Central memory CD8-positive, alpha-beta T cell (primary cell): Measurements from ENCODE around the gene ATRIP.

ENCODE experiments used
- ATAC-seq: fragments of 150-1000 bp; cut with Tn5 transposase; replicated peaks from 2 replicates; pipeline ENCODE4 v1.10.0; 2022; ENCODE audit warnings: mild to moderate bottlenecking, moderate FRiP score, moderate number of reproducible peaks; ENCODE audit not compliant: poor library complexity, severe bottlenecking; ENCODE audit errors: extremely low read depth
- DNase-seq, 2 donors: peaks; one replicate each; pipeline ENCODE4 v3.0.0; 2021; ENCODE audit warnings: low spot score in 2 of 2
- H3K27ac Mint-ChIP-seq: one replicate; pipeline ENCODE4 v1.8.0; 2022; ENCODE audit warnings: low read depth, mild to moderate bottlenecking, moderate library complexity, mixed read lengths
- H3K27me3 Mint-ChIP-seq: one replicate; pipeline ENCODE4 v1.8.0; 2022; ENCODE audit warnings: mixed read lengths
- H3K36me3 Mint-ChIP-seq: one replicate; pipeline ENCODE4 v1.8.0; 2022; ENCODE audit warnings: mild to moderate bottlenecking, moderate library complexity, mixed read lengths; ENCODE audit not compliant: insufficient read depth
- H3K4me1 Mint-ChIP-seq: one replicate; pipeline ENCODE4 v1.8.0; 2022; ENCODE audit warnings: mixed read lengths
- H3K4me3 Mint-ChIP-seq: one replicate; pipeline ENCODE4 v1.8.0; 2022; ENCODE audit warnings: mild to moderate bottlenecking, moderate library complexity, mixed read lengths
- H3K9me3 Mint-ChIP-seq: one replicate; pipeline ENCODE4 v1.8.0; 2022; ENCODE audit warnings: mixed read lengths

The ATRIP gene

GRCh38 chr3:48502121-48502520 lies 55.6 kb downstream of the ATRIP start:
- H3K9me3 Mint-ChIP-seq = no peaks in the 10 kb centered on the region

GRCh38 chr3:48502728-48503168 lies 56.2 kb downstream of the ATRIP start:
- H3K4me3 Mint-ChIP-seq = peak overlapping the region; percentile 80
- no peaks in the 10 kb centered on the region for H3K9me3 Mint-ChIP-seq
- no peak for DNase-seq
- H3K27me3 Mint-ChIP-seq = no peaks in the 10 kb centered on the region
- peaks cover 54% of the 10 kb centered on the region for H3K4me1 Mint-ChIP-seq
- ATAC-seq = no peak
- H3K36me3 Mint-ChIP-seq = peaks cover 9% of the 10 kb centered on the region
- peak overlapping the region; percentile 88 for H3K27ac Mint-ChIP-seq

More at GRCh38 chr3:48502121-48502520, 55.6 kb downstream of the ATRIP start:
- H3K36me3 Mint-ChIP-seq = peaks cover 11% of the 10 kb centered on the region
- ATAC-seq = no peak
- peaks cover 48% of the 10 kb centered on the region for H3K4me1 Mint-ChIP-seq
- H3K4me3 Mint-ChIP-seq = peak overlapping the region; percentile 80
- peak overlapping the region; percentile 88 for H3K27ac Mint-ChIP-seq
- no peak for DNase-seq
- H3K27me3 Mint-ChIP-seq = no peaks in the 10 kb centered on the region

- Mint-ChIP-seq H3K4me3 (peak overlapping the region; percentile 80), H3K36me3 (peaks cover 5% of the 10 kb centered on the region), H3K27ac (peak overlapping the region; percentile 88), H3K27me3 (no peaks in the 10 kb centered on the region), H3K4me1 (peaks cover 57% of the 10 kb centered on the region), H3K9me3 (no peaks in the 10 kb centered on the region)
- DNase-seq (no peak), ATAC-seq (peak; percentile 2)
Observed at GRCh38 chr3:48503401-48504050, 57.0 kb downstream of the ATRIP start.

- Mint-ChIP-seq H3K9me3 (no peaks in the 10 kb centered on the region), H3K4me1 (peaks cover 57% of the 10 kb centered on the region), H3K27ac (peak within 1 kb of the TSS; percentile 88), H3K4me3 (peak within 1 kb of the TSS; percentile 80), H3K36me3 (peaks cover 2% of the 10 kb centered on the region), H3K27me3 (no peaks in the 10 kb centered on the region)
- DNase-seq = no peak
- peak; percentile 66 for ATAC-seq
Observed at GRCh38 chr3:48504051-48504946, 57.8 kb downstream of the ATRIP start, which contains the start of gene SHISA5. TSS of gene SHISA5 (minus strand) at chr3:48504174. CDS start at chr3:48504094, 80 bp downstream.

DNA sequence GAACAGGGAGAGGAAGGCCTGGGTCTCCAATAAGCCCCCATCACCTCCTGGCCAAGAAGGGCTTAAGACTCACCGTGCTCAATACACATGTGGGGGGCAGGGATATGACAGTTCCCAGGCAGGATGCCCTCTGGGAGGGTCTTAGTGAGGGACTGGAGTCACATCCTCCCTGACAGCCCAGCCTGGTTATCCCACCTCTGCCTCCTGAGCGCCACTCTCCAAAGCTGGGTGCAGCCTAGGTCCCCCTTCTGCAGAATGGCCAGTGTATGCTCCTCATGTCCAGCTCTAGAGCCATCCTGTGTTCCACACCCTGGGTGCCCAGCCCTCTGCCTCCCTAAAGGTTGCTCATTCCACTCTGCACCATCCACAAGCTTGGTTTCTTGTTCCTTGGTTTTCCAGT lies 58.6 kb downstream of the ATRIP start:
- peaks cover 53% of the 10 kb centered on the region for H3K4me1 Mint-ChIP-seq
- peak overlapping the region; percentile 44 for H3K27ac Mint-ChIP-seq
- DNase-seq (no peak), ATAC-seq (no peak)
- H3K27me3 Mint-ChIP-seq = no peaks in the 10 kb centered on the region
- peak overlapping the region; percentile 80 for H3K4me3 Mint-ChIP-seq
- H3K9me3 Mint-ChIP-seq = no peaks in the 10 kb centered on the region
- peaks cover 2% of the 10 kb centered on the region for H3K36me3 Mint-ChIP-seq

DNA sequence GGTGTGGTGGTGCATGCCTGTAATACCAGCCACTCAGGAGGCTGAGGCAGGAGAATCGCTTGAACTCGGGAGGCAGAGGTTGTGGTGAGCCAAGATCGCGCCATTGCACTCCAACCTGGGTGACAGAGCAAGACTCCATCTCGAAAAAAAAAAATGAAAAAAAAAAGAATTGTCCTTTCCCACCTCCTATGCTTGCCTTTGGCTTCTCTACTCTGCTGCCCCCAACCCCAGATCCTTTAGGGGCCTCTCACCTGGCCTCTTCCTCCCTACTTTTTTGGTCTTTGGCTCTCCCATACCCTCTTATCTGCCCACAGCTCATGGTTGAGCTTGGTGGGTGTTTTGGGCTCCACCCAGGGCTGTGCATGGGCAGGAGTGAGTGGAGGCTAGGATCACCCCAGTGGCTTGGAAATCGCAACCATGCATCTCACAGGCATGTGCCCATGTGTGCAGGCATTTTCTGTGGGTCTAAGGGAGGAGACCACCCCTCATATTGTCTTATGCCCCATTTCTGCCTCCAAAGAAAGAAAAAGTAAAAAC lies 59.5 kb downstream of the ATRIP start:
- no peaks in the 10 kb centered on the region for H3K9me3 Mint-ChIP-seq
- H3K27ac Mint-ChIP-seq = peak overlapping the region; percentile 72
- ATAC-seq = no peak
- H3K4me1 Mint-ChIP-seq = peaks cover 45% of the 10 kb centered on the region
- H3K36me3 Mint-ChIP-seq = peaks cover 2% of the 10 kb centered on the region
- DNase-seq = no peak
- H3K27me3 Mint-ChIP-seq = no peaks in the 10 kb centered on the region
- H3K4me3 Mint-ChIP-seq = no peak overlapping the region

DNA sequence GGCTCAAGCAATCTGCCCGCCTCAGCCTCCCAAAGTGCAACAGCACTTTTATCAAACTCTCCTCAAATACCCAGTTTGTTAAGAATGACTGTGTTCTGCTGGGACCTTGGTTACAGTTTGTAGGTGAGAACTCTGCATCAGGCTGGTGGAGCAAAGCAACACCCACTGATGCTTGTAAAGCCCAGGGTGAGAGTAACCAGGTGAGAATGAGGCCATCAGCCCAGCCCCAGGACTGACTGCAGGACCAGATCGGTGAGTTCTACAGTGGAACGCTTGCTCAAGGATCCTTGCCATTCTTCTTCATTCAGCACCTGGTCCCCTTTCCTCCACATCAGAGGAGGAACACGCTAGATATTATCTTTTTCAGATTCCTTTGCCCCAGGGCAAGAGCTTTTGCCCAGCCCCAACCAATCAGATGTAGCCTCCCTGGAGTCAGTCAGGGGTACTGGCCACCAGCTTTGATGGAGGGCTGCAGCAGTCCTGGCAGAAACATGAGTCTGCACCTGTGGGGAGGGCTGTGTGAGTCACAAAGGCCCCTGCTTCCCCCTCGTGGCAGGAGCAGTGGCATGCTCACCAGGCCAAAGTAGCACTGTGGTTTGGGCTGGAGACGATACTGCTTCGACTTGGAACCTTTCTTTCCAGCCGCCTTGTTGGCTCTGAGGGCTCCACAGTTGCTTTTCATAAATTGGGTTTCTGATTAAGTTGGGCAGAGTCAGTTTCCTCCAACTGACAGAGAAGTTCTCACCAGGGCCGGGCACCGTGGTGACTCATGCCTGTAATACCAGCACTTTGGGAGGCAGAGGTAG lies 60.9 kb downstream of the ATRIP start:
- H3K27ac Mint-ChIP-seq = peak overlapping the region; percentile 72
- peaks cover 2% of the 10 kb centered on the region for H3K36me3 Mint-ChIP-seq
- no peaks in the 10 kb centered on the region for H3K27me3 Mint-ChIP-seq
- DNase-seq (peak; percentile 50 to 62), ATAC-seq (peak; percentile 81)
- peaks cover 32% of the 10 kb centered on the region for H3K4me1 Mint-ChIP-seq
- H3K9me3 Mint-ChIP-seq = no peaks in the 10 kb centered on the region
- H3K4me3 Mint-ChIP-seq = no peak overlapping the region

GRCh38 chr3:48511551-48511950 lies 65.0 kb downstream of the ATRIP start:
- DNase-seq = no peak
- peaks cover 32% of the 10 kb centered on the region for H3K4me1 Mint-ChIP-seq
- no peak for ATAC-seq
- peaks cover 1% of the 10 kb centered on the region for H3K36me3 Mint-ChIP-seq
- H3K9me3 Mint-ChIP-seq = no peaks in the 10 kb centered on the region
- no peaks in the 10 kb centered on the region for H3K27me3 Mint-ChIP-seq
- no peak overlapping the region for H3K4me3 Mint-ChIP-seq
- H3K27ac Mint-ChIP-seq = no peak overlapping the region

GRCh38 chr3:48514431-48515227 lies 68.1 kb downstream of the ATRIP start:
- DNase-seq = no peak
- Mint-ChIP-seq H3K4me3 (peak overlapping the region; percentile 36), H3K27ac (no peak overlapping the region), H3K4me1 (peaks cover 32% of the 10 kb centered on the region), H3K27me3 (no peaks in the 10 kb centered on the region), H3K36me3 (no peaks in the 10 kb centered on the region), H3K9me3 (no peaks in the 10 kb centered on the region)
- ATAC-seq = peak; percentile 40
